ENCODE results near the gene TH.
"Not testable (repeated sequence)": the region's sequence is repeated elsewhere in the genome, so short reads cannot be mapped to it uniquely, and the experiment has no call there.

TH gene

DNA sequence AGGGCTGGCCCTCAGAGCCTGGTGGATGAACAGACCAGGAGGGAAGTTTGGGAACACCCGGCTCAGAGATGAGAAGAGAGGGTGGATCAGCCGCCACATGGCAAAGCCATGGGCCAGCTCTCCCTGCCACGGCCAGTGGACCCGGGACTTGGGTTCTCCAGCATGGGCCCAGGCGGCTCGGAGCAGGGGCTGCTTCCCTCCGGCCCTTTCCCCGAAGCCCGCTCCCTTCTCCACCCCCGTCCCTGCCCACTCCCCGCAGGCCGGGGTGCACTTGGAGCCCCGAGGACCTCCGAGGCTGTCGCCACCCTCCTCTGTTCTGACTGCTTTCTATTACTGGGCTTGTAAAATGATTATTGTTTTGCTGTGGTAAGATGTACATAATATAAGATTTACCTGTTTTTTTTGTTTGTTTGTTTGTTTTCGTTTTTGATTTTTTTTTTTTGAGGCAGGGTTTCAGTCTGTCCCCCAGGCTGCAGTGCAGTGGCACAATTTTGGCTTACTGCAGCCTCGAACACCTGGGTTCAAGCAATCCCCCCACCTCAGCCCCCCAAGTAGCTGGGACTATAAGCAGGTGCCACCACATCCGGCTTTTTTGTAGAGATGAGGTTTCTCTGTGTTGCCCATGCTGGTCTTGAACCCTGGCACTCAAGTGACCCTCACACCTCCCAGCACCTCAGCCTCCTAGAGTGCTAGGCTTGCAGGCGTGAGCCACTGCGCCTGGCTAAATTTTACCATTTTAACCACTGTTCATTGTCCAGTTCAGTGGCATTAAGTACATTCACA lies 11.3 kb upstream of the TH start:
- no peaks in the 10 kb centered on the region for H3K9me3 Mint-ChIP-seq
- H3K4me1 Mint-ChIP-seq (ENCODE audit: low read depth): no peaks in the 10 kb centered on the region
- no peak overlapping the region for H3K4me3 Mint-ChIP-seq
- intact Hi-C loops (cut with micrococcal nuclease): no loop called here
- H3K27ac Mint-ChIP-seq: no peak overlapping the region
- H3K27me3 Mint-ChIP-seq: peaks cover 23% of the 10 kb centered on the region
- no peaks in the 10 kb centered on the region for H3K36me3 Mint-ChIP-seq (ENCODE audit: low read depth)

DNA sequence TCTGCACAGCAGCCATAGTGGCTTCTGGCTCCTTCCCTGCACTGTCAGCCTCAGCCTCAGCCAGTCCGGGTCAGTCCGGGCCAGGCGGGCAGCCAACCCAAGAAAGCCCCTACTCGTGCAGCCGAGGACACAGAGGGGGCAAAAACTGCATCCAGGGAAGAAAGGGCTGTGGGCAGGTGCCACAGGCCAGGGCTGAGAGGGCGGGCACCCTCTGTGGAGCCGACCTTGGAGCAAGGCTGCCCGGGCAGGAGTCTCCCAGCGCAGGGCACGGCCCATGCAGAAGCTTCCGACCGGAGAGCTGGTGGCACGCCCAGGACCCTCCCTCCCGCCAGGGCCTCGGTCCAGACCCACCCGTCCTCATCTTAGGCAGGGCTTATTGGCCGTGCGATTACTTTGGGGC lies 10.5 kb upstream of the TH start:
- H3K27me3 Mint-ChIP-seq: peaks cover 26% of the 10 kb centered on the region
- H3K36me3 Mint-ChIP-seq (ENCODE audit: low read depth): no peaks in the 10 kb centered on the region
- intact Hi-C loops (cut with micrococcal nuclease): no loop called here
- H3K4me3 Mint-ChIP-seq: no peak overlapping the region
- H3K4me1 Mint-ChIP-seq (ENCODE audit: low read depth): no peaks in the 10 kb centered on the region
- no peaks in the 10 kb centered on the region for H3K9me3 Mint-ChIP-seq
- no peak overlapping the region for H3K27ac Mint-ChIP-seq

DNA sequence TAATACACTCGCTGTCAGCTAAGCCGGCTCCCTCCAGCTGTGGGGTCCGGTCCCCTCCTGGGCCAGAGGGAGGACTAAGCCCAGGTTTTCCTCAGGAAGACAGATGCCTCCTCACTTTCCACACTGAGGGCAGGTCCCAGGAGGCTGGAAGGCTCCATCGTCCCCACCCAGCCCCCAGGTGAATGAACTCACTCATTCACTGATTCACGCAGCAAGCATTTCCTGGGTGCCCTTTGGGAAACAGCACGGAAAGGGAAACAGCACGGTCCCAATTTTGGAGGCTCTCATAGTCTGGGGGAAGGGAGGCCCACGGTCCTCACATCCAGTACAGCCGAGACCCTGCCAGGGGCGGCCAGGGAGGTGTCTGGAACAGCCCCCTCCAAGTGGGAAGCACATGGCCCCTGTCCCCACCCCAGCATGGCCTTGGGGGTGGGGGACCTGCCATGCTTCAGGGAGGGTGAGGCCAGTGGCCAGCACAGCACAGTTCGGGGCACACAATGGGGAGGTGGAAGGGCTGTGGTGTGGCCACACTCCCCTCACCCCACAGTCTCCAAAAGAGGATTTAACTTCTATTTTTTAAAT lies 9.3 kb upstream of the TH start:
- peaks cover 26% of the 10 kb centered on the region for H3K27me3 Mint-ChIP-seq
- no peak overlapping the region for H3K27ac Mint-ChIP-seq
- H3K36me3 Mint-ChIP-seq (ENCODE audit: low read depth): no peaks in the 10 kb centered on the region
- H3K9me3 Mint-ChIP-seq: no peaks in the 10 kb centered on the region
- intact Hi-C loops (cut with micrococcal nuclease): no loop called here
- no peaks in the 10 kb centered on the region for H3K4me1 Mint-ChIP-seq (ENCODE audit: low read depth)
- H3K4me3 Mint-ChIP-seq: no peak overlapping the region

DNA sequence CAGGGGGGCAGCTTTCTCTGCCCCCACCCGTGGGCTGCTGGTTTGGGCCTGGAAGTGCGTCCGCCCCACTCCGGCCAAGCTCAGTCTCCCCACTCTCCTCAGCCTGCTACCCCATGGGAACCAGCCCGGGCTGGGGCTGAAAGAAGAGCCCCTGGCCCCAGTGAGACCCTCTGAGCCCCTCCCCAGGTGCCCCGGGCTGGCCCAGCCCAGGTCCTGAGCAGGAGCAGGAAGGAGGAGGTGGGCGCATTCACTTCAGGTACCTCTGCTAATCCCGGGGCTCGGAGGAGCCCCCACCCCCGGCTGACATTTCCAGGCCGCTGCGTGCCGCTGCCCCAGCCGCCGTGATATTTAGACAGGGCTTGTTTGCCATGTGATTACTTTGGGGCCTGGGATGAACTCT lies 8.7 kb upstream of the TH start:
- no peak overlapping the region for H3K4me3 Mint-ChIP-seq
- H3K27me3 Mint-ChIP-seq: peaks cover 22% of the 10 kb centered on the region
- no peak overlapping the region for H3K27ac Mint-ChIP-seq
- H3K36me3 Mint-ChIP-seq (ENCODE audit: low read depth): no peaks in the 10 kb centered on the region
- no peaks in the 10 kb centered on the region for H3K4me1 Mint-ChIP-seq (ENCODE audit: low read depth)
- H3K9me3 Mint-ChIP-seq: no peaks in the 10 kb centered on the region
- intact Hi-C loops (cut with micrococcal nuclease): no loop called here

GRCh38 chr11:2179516-2179915 lies 7.9 kb upstream of the TH start:
- intact Hi-C loops (cut with micrococcal nuclease): no loop called here
- Mint-ChIP-seq H3K4me1 (ENCODE audit: low read depth) (no peaks in the 10 kb centered on the region), H3K27ac (no peak overlapping the region), H3K9me3 (no peaks in the 10 kb centered on the region), H3K4me3 (no peak overlapping the region), H3K36me3 (ENCODE audit: low read depth) (no peaks in the 10 kb centered on the region), H3K27me3 (peaks cover 15% of the 10 kb centered on the region)

- intact Hi-C loops (cut with micrococcal nuclease): no loop called here
Measured at GRCh38 chr11:2178906-2179494, 7.4 kb upstream of the TH start.

DNA sequence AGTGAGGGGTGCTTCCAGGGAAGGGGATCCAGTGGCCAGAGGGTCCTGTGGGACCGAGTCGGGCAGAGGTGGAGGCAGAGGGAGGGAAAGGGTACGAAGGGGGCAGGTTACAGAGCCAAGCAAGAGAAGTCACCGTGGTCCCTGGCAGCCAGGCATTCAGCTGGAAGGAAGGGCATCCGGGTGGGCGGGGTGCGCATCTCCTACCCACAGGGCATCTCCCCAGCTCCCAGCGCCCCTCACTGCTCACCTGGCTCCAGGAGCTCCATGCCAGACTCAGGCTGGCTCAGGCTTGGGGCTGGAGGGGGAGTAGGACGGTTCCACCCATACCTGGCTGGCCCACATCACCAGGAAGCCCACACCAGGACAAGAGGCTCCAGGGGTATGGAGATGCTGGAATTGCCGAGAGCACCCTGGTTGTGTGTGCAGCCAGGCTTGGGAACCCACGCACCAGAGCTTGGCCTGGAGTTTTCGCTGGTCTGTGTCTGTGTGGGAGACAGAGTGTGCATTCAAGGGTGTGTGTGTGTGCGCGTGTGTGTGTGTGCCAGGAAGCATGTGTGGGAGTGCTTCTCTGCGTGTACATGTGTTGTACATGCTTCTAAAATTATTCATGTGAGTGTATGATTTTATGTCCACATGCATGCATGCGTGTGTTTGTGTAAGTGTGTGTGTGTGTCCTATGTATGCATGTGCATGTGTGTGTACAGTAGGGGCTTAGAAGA lies 6.6 kb upstream of the TH start:
- H3K9me3 Mint-ChIP-seq; H3K36me3 Mint-ChIP-seq (ENCODE audit: low read depth); H3K4me1 Mint-ChIP-seq (ENCODE audit: low read depth); intact Hi-C loops (cut with micrococcal nuclease); H3K4me3 Mint-ChIP-seq; H3K27ac Mint-ChIP-seq: not testable (repeated sequence)
- peaks cover 15% of the 10 kb centered on the region for H3K27me3 Mint-ChIP-seq

More at GRCh38 chr11:2178906-2179494, 7.4 kb upstream of the TH start:
- Mint-ChIP-seq H3K27ac (no peak overlapping the region), H3K36me3 (ENCODE audit: low read depth) (no peaks in the 10 kb centered on the region), H3K27me3 (peaks cover 17% of the 10 kb centered on the region), H3K9me3 (no peaks in the 10 kb centered on the region), H3K4me3 (no peak overlapping the region), H3K4me1 (ENCODE audit: low read depth) (no peaks in the 10 kb centered on the region)

DNA sequence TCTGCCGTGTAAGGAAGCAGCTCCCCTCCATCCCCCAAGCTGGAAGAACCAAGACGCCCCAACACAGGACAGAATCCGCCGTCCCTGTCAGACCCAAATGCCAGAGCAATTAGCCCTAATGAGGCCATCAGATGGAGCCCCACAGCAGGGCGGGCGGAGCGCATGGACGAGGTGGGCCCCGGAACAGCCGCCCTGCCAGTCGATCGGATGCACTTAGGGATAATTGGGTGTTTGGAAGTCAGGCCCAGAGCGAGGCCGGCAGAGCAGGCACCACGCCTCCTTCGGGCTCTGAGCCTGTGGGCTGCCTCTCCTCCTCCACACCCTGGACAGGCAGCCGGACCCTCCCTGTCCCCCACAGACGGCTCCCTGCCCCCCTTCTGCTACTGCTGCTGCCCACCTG lies 5.5 kb upstream of the TH start:
- intact Hi-C loops (cut with micrococcal nuclease): no loop called here
- Mint-ChIP-seq H3K36me3 (ENCODE audit: low read depth) (no peaks in the 10 kb centered on the region), H3K27me3 (peaks cover 17% of the 10 kb centered on the region), H3K4me3 (no peak overlapping the region), H3K27ac (no peak overlapping the region), H3K4me1 (ENCODE audit: low read depth) (no peaks in the 10 kb centered on the region), H3K9me3 (no peaks in the 10 kb centered on the region)

- Mint-ChIP-seq H3K9me3 (no peaks in the 10 kb centered on the region), H3K27ac (no peak overlapping the region), H3K27me3 (peaks cover 17% of the 10 kb centered on the region), H3K36me3 (ENCODE audit: low read depth) (no peaks in the 10 kb centered on the region), H3K4me1 (ENCODE audit: low read depth) (no peaks in the 10 kb centered on the region), H3K4me3 (no peak overlapping the region)
- intact Hi-C loops (cut with micrococcal nuclease): no loop called here
Measured at GRCh38 chr11:2176389-2176900, 4.8 kb upstream of the TH start.

GRCh38 chr11:2175659-2176058 lies 4.0 kb upstream of the TH start:
- intact Hi-C loops (cut with micrococcal nuclease): no loop called here
- peaks cover 15% of the 10 kb centered on the region for H3K27me3 Mint-ChIP-seq
- H3K4me1 Mint-ChIP-seq (ENCODE audit: low read depth): no peaks in the 10 kb centered on the region
- no peak overlapping the region for H3K27ac Mint-ChIP-seq
- H3K36me3 Mint-ChIP-seq (ENCODE audit: low read depth): no peaks in the 10 kb centered on the region
- H3K4me3 Mint-ChIP-seq: no peak overlapping the region
- H3K9me3 Mint-ChIP-seq: no peaks in the 10 kb centered on the region

DNA sequence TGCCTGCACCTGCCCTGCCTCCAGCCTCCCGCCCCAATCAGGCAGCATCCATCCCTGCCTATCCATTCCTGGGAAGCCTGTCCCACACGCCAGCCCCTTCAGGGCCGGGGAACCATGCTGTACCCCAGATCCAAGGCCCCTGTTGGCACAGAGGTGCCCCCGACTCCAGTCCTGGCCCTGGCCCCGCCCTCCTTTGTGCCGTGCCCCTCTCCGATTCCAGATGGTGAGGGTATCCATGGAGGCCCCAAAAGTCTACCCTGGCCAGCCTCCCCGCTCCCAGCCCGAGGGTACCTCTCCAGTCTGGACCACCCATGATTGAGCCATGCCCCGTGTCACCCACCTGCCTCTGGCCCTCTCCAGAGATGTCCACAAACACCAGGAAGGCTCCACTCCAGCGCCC lies 2.7 kb upstream of the TH start:
- no peaks in the 10 kb centered on the region for H3K9me3 Mint-ChIP-seq
- H3K4me3 Mint-ChIP-seq: no peak overlapping the region
- peaks cover 20% of the 10 kb centered on the region for H3K27me3 Mint-ChIP-seq
- no peaks in the 10 kb centered on the region for H3K4me1 Mint-ChIP-seq (ENCODE audit: low read depth)
- no peaks in the 10 kb centered on the region for H3K36me3 Mint-ChIP-seq (ENCODE audit: low read depth)
- H3K27ac Mint-ChIP-seq: no peak overlapping the region
- intact Hi-C loops (cut with micrococcal nuclease): no loop called here

DNA sequence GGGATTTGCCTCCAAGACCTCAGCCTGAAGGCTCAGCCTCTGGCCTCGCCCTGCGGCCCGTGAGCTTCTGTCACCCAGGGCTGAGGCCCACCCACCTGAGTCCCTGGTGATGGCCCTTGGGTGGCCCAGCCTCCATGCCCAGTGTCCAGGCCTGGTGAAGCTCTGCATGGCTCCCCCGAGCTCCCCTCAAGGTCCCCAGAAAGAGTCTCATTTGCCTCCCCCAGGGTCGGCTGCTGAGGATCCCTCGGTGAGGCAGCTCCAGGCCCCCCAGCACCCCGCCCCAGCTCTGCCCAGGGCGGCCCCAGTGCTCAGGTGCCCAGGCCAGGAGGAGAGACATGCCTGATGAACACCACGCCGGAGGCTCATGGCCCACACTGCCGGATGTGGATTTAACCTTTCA lies 2.1 kb upstream of the TH start:
- Mint-ChIP-seq H3K27me3 (peaks cover 20% of the 10 kb centered on the region), H3K4me3 (no peak overlapping the region), H3K4me1 (ENCODE audit: low read depth) (no peaks in the 10 kb centered on the region), H3K36me3 (ENCODE audit: low read depth) (no peaks in the 10 kb centered on the region), H3K9me3 (no peaks in the 10 kb centered on the region), H3K27ac (no peak overlapping the region)
- intact Hi-C loops (cut with micrococcal nuclease): no loop called here

DNA sequence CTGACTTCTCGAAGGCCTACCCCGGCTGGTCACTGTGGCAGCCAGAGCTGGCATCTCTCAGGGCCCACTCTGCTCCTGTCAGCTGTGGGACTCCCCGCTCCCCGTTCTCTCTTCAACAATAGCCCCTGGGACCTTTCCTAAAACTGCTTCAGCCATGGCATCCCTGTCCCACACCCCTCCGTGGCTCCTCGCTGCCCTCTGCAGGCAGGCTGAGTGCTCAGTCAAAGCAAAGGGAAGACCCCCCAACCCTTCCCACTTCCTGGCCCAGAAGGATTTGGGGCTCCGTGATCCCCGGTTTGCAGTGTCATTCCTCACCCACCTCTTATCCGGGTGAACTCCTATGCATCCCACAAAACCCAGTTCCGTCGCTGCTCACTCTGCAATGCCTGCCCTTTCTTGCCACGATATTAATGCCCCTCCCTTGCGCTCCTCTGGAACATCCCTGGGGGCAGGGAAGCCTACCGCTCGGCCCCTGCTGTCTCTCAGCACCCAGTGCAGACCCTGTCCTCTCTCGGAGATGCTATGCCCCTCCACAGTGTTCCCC lies 1.6 kb upstream of the TH start:
- peaks cover 19% of the 10 kb centered on the region for H3K27me3 Mint-ChIP-seq
- H3K9me3 Mint-ChIP-seq: no peaks in the 10 kb centered on the region
- H3K4me1 Mint-ChIP-seq (ENCODE audit: low read depth): no peaks in the 10 kb centered on the region
- no peak overlapping the region for H3K27ac Mint-ChIP-seq
- intact Hi-C loops (cut with micrococcal nuclease): no loop called here
- no peaks in the 10 kb centered on the region for H3K36me3 Mint-ChIP-seq (ENCODE audit: low read depth)
- H3K4me3 Mint-ChIP-seq: no peak overlapping the region

- Mint-ChIP-seq H3K4me3 (no peak overlapping the region), H3K27me3 (peaks cover 24% of the 10 kb centered on the region), H3K27ac (no peak overlapping the region), H3K9me3 (no peaks in the 10 kb centered on the region), H3K4me1 (ENCODE audit: low read depth) (no peaks in the 10 kb centered on the region), H3K36me3 (ENCODE audit: low read depth) (no peaks in the 10 kb centered on the region)
- intact Hi-C loops (cut with micrococcal nuclease): no loop called here
Measured at GRCh38 chr11:2172676-2173075, 1.1 kb upstream of the TH start.

Data from dendritic cell treated with granulocyte-macrophage colony-stimulating factor and Interleukin-4, amounts not matched to agents 40 ng/mL and 50 ng/mL, for 4 days (primary cell).